ENCODE measurements around the gene SHANK3. TPM values are rescaled to one million over a fixed set of nuclear protein-coding genes. Genes with fewer than 3 reads are reported as not detected.
"Not testable (repeated sequence)": the region's sequence is repeated elsewhere in the genome, so short reads cannot be mapped to it uniquely, and the experiment has no call there.

The SHANK3 gene
- total RNA-seq, 2 experiments from 2014 or later: 0.15 TPM; not detected in 1

DNA sequence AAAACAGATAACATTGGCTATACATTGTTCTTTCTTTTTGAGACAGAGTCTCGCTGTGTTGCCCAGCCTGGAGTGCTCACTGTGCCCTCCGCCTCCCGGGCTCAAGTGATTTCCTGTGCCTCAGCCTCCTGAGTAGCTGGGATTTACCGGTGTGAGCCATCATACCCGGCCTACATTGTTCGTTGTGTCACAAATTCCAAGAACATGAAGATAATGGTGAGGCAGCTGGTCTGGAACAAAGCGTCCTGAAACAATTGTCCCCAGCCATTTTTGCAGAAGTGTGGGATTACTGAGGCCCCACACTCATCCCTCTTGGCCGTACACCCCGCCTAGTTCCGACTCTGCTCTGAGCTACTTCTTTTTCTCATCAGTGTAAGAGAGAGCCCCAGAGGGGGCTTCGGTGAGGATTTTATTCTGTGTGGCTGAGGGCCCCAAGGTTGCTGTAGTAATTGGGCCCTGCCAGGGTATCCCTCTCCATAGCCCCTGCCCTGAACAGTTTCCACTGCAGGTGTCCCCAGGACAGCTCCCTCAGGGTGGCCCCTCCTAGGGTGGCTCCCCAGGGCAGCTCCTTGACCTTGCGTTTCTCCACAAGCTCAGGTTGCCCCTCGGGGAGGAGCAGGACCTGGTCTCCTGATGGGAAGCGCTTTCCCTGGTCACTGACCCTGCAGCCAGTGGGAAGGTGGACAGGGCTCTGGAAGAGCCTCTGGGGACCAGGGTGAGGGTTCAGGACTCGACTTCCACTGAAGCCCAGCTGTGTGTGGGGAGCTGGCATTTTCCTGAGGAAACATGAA is 31.6 kb upstream of the SHANK3 start:
- no peak overlapping the region for H3K4me3 ChIP-seq (ENCODE audit: low read depth, low read length, poor library complexity, severe bottlenecking)
- H3K9me2 ChIP-seq (ENCODE audit: insufficient read depth, low read length): no peaks in the 10 kb centered on the region
- H3K27ac ChIP-seq (ENCODE audit: low read depth, low read length, poor library complexity, severe bottlenecking): no peak overlapping the region
- no peak for TF ChIP-seq CTCF (conservative IDR thresholded peaks at IDR 0.05; ENCODE audit: low read length)
- no peak for TF ChIP-seq EZH2phosphoT487 (IDR thresholded peaks at IDR 0.05; ENCODE audit: borderline replicate concordance, low read depth, low read length)
- H3K79me2 ChIP-seq (ENCODE audit: insufficient read depth, low read depth, low read length): no peaks in the 10 kb centered on the region
- no TSS peak for BruUV-seq (replicated peaks)
- no peaks in the 10 kb centered on the region for H3K4me1 ChIP-seq (ENCODE audit: insufficient read depth, low read length, poor library complexity, severe bottlenecking)
- no peak for DNase-seq (ENCODE audit: low spot score)
- POLR2A ChIA-PET: no interaction called here
- no peaks in the 10 kb centered on the region for H3K9me3 ChIP-seq (ENCODE audit: low read length)
- H3K4me2 ChIP-seq (ENCODE audit: low read length): no peak overlapping the region
- intact Hi-C loops (cut with micrococcal nuclease; ENCODE audit: unreplicated experiment): no loop called here
- H3K36me3 ChIP-seq (ENCODE audit: insufficient read depth, low read length): no peaks in the 10 kb centered on the region
- no peak overlapping the region for H2AFZ ChIP-seq (ENCODE audit: low read length)
- H4K20me1 ChIP-seq (ENCODE audit: insufficient read depth, low read length): no peaks in the 10 kb centered on the region
- CTCF ChIA-PET (ENCODE audit: unreplicated experiment): no interaction called here

DNA sequence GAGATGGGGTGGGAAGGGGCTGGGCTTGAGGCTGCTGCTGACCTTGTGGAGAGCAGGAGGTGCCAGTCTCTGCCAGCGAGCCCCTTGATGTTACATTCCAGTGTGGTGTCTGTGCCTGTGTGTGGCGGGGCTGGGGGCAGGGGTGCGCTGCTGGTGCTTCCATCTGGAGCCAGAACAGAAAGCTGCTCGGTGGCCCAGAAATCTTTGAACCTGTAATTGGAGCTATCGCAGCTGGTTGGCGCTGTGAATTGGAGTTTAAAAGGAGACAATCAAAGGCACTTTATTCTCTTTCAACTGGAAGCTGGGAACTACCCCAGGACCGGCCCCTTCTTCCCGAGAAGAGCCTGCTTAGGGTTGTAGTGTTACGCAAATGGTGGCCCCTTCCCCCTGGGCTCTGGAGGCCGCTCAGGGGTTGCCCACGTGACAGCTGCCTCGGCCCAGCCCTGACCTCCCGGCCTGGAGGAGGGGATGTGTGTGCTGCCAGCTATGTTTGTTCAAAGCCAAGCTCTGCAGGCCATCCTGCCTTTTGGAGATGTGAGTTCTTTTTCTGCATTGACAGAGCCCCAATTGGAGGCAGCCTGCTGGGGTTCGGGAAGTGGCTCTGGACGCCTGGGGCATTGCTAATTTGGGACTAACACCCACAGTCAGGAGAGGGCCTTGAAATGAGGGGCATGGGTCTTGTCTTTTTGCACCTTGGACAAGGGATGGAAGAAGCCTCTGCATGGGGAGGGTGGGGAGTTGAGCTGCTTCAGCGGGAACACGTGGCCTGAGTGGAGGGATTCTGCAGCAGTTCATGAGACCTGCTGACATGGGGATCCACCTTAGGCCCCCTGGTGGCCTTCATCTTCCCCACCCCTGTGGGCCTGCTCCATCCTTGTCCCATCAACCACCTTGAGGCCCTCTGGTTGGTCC is 30.7 kb upstream of the SHANK3 start:
- Histone ChIP-seq H3K9me3 (ENCODE audit: low read length) (0 out of 2 replicates have a peak, but pooled peaks cover 5% of the 10 kb centered on the region), H4K20me1 (ENCODE audit: insufficient read depth, low read length) (no peaks in the 10 kb centered on the region), H3K9me2 (ENCODE audit: insufficient read depth, low read length) (no peaks in the 10 kb centered on the region), H3K4me3 (ENCODE audit: low read depth, low read length, poor library complexity, severe bottlenecking) (no peak overlapping the region), H3K4me1 (ENCODE audit: insufficient read depth, low read length, poor library complexity, severe bottlenecking) (no peaks in the 10 kb centered on the region), H3K4me2 (ENCODE audit: low read length) (no peak overlapping the region), H3K36me3 (ENCODE audit: insufficient read depth, low read length) (no peaks in the 10 kb centered on the region), H3K27ac (ENCODE audit: low read depth, low read length, poor library complexity, severe bottlenecking) (no peak overlapping the region), H2AFZ (ENCODE audit: low read length) (no peak overlapping the region), H3K79me2 (ENCODE audit: insufficient read depth, low read depth, low read length) (no peaks in the 10 kb centered on the region)
- POLR2A ChIA-PET: no interaction called here
- TF ChIP-seq CTCF (conservative IDR thresholded peaks at IDR 0.05; ENCODE audit: low read length) (no peak; the same call in 1 of the 2 replicates), EZH2phosphoT487 (IDR thresholded peaks at IDR 0.05; ENCODE audit: borderline replicate concordance, low read depth, low read length) (no peak)
- DNase-seq (ENCODE audit: low spot score): peak; percentile 37
- no TSS peak for BruUV-seq (replicated peaks)
- CTCF ChIA-PET (ENCODE audit: unreplicated experiment): no interaction called here
- intact Hi-C loops (cut with micrococcal nuclease; ENCODE audit: unreplicated experiment): no loop called here

- H4K20me1 ChIP-seq (ENCODE audit: insufficient read depth, low read length); H3K4me2 ChIP-seq (ENCODE audit: low read length); intact Hi-C loops (cut with micrococcal nuclease; ENCODE audit: unreplicated experiment); CTCF ChIA-PET (ENCODE audit: unreplicated experiment); H2AFZ ChIP-seq (ENCODE audit: low read length); H3K79me2 ChIP-seq (ENCODE audit: insufficient read depth, low read depth, low read length); DNase-seq (ENCODE audit: low spot score); H3K4me3 ChIP-seq (ENCODE audit: low read depth, low read length, poor library complexity, severe bottlenecking); H3K36me3 ChIP-seq (ENCODE audit: insufficient read depth, low read length); H3K27ac ChIP-seq (ENCODE audit: low read depth, low read length, poor library complexity, severe bottlenecking); POLR2A ChIA-PET; BruUV-seq (replicated peaks); H3K9me2 ChIP-seq (ENCODE audit: insufficient read depth, low read length); H3K4me1 ChIP-seq (ENCODE audit: insufficient read depth, low read length, poor library complexity, severe bottlenecking): not testable (repeated sequence)
- peaks cover 10% of the 10 kb centered on the region; the same call in 1 of the 2 replicates for H3K9me3 ChIP-seq (ENCODE audit: low read length)
These were observed 29.4 kb upstream of the SHANK3 start for GRCh38 chr22:50643021-50643820.

DNA sequence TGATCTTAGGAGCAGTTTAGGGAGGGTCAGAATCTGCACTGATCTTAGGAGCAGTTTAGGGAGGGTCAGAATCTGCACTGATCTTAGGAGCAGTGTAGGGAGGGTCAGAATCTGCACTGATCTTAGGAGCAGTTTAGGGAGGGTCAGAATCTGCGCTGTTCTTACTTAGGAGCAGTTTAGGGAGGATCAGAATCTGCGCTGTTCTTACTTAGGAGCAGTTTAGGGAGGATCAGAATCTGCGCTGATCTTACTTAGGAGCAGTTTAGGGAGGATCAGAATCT is 28.9 kb upstream of the SHANK3 start:
- intact Hi-C loops (cut with micrococcal nuclease; ENCODE audit: unreplicated experiment); H3K9me2 ChIP-seq (ENCODE audit: insufficient read depth, low read length); H2AFZ ChIP-seq (ENCODE audit: low read length): not testable (repeated sequence)

More for the DNA sequence above, 28.9 kb upstream of the SHANK3 start:
- POLR2A ChIA-PET; H3K36me3 ChIP-seq (ENCODE audit: insufficient read depth, low read length); DNase-seq (ENCODE audit: low spot score); H3K79me2 ChIP-seq (ENCODE audit: insufficient read depth, low read depth, low read length); H3K27ac ChIP-seq (ENCODE audit: low read depth, low read length, poor library complexity, severe bottlenecking); CTCF ChIA-PET (ENCODE audit: unreplicated experiment); H4K20me1 ChIP-seq (ENCODE audit: insufficient read depth, low read length); H3K4me3 ChIP-seq (ENCODE audit: low read depth, low read length, poor library complexity, severe bottlenecking); BruUV-seq (replicated peaks); H3K4me2 ChIP-seq (ENCODE audit: low read length); H3K4me1 ChIP-seq (ENCODE audit: insufficient read depth, low read length, poor library complexity, severe bottlenecking): not testable (repeated sequence)
- H3K9me3 ChIP-seq (ENCODE audit: low read length): peaks cover 14% of the 10 kb centered on the region; the same call in 1 of the 2 replicates

All from OCI-LY7 (cell line).